Measurements from ENCODE around the gene TPK1. TPM values are rescaled to one million over a fixed set of nuclear protein-coding genes. Genes with fewer than 3 reads are reported as not detected.

The TPK1 gene
- total and polyA plus RNA-seq, 2 of the 8 experiments (the other 6 are each of a cell fraction or from before 2014, with no cell fraction given) = 1.9 to 2.7 TPM

DNA sequence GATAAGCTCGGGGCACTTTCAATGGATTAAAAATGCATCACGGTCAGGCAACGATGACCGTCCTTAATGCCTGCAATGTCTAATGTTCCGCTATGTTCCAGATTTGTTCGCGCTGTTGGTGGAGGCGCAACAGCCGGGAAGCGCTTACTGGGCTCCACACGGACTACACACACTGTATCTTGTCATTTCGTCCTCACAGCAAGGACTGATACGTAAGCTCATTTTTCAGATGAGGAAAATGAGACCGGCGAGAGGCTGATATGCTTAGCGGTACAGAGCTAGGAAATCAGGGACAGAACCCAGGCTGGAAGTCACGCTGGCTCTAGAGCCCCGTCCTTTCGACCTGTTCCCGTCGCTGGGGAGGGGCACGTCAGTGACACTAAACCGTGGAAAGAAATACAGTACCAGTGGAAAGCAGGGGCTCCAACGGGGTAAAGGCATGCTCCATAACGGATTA lies 670 bp downstream of the TPK1 start:
- peak overlapping the region in 3 of 4 experiments; percentile 38 to 49 (median 45); a peak in 6 of 7 replicates for H3K9ac ChIP-seq (replicated peaks in 1 of 4; ENCODE audit: extremely low read depth in 1 of 4, low read depth in 3 of 4, low read length in 3 of 4)
- WGBS, 2 experiments (ENCODE audit: extremely low coverage in 1 of 2, insufficient coverage in 1 of 2, insufficient read length in 1 of 2, insufficient replicate concordance in 2 of 2, low coverage in 1 of 2, low lambda C conversion rate in 2 of 2, missing lambda C conversion rate in 1 of 2) = 7% methylated on average over 25 of the region's 25 CpGs; no CpG with 5 or more reads in 1 of the 2 experiments
- no peaks in the 10 kb centered on the region for H3K79me2 ChIP-seq (ENCODE audit: control insufficient read depth in 1 of 2, insufficient read depth in 2 of 2, low read length in 2 of 2)
- peak overlapping the region; percentile 15; the same call in 1 of the 2 replicates for H3K18ac ChIP-seq (ENCODE audit: extremely low read depth, low read length)
- peak overlapping the region; percentile 32; the same call in 1 of the 2 replicates for H2BK5ac ChIP-seq (ENCODE audit: low read depth, low read length)
- CTCF ChIA-PET (ENCODE audit: partially characterized antibody) = interaction anchor here (1.1 to 3.2 kb wide), 4 partner anchors 16 to 50 kb away, joined by 4 to 10 read pairs (median 4); no protein-coding TSS in a partner anchor
- DNase-seq (ENCODE audit: low read depth in 1 of 2, low spot score in 2 of 2) (no peak), FAIRE-seq (no peak)
- no peak overlapping the region for H3K14ac ChIP-seq (ENCODE audit: insufficient read length)
- H3K56ac ChIP-seq (replicated peaks; ENCODE audit: insufficient read length, low read depth, low read length) = peak overlapping the region; percentile 79
- H3K23ac ChIP-seq (ENCODE audit: insufficient read length) = no peak overlapping the region
- peak overlapping the region; percentile 80 to 88 (median 84) for H3K4me3 ChIP-seq (ENCODE audit: extremely low read depth in 1 of 4, insufficient read depth in 2 of 4, low read depth in 3 of 4, low read length in 4 of 4)
- H2BK120ac ChIP-seq (replicated peaks; ENCODE audit: low read depth, low read length) = peak overlapping the region; percentile 54
- no peaks in the 10 kb centered on the region for H3K36me3 ChIP-seq (ENCODE audit: control insufficient read depth in 2 of 4, insufficient read depth in 4 of 4, low read length in 3 of 4)
- peak overlapping the region; percentile 86 to 90 for H3K4me2 ChIP-seq (ENCODE audit: insufficient read depth in 1 of 2, low read depth in 2 of 2, low read length in 2 of 2)
- no peak overlapping the region for H4K91ac ChIP-seq (replicated peaks; ENCODE audit: insufficient read length, low read length)
- no peak overlapping the region for H3K4ac ChIP-seq (replicated peaks; ENCODE audit: insufficient read length, low read depth, low read length)
- H3K9me3 ChIP-seq (ENCODE audit: insufficient read depth in 2 of 2, low read depth in 1 of 2, low read length in 1 of 2) = no peaks in the 10 kb centered on the region
- H2BK12ac ChIP-seq (ENCODE audit: low read depth, low read length) = no peak overlapping the region; the same call in 1 of the 2 replicates
- no peaks in the 10 kb centered on the region for H4K20me1 ChIP-seq (replicated peaks in 1 of 2; ENCODE audit: control insufficient read depth in 1 of 2, insufficient read depth in 2 of 2, low read length in 2 of 2)
- H4K5ac ChIP-seq (ENCODE audit: insufficient read length, low read depth, low read length) = no peak overlapping the region
- peaks cover 0 to 5% (median 2%) of the 10 kb centered on the region in 4 experiments; a peak in 2 of 7 replicates for H3K4me1 ChIP-seq (replicated peaks in 1 of 4; ENCODE audit: control insufficient read depth in 3 of 4, insufficient read depth in 4 of 4, low read length in 3 of 4)
- H2AK5ac ChIP-seq (ENCODE audit: low read depth, low read length) = no peak overlapping the region
- H2AFZ ChIP-seq (ENCODE audit: low read length) = peak overlapping the region; percentile 99
- POLR2A ChIA-PET (ENCODE audit: partially characterized antibody) = interaction anchor here (0.6 to 1.3 kb wide), 2 partner anchors 13 to 237 kb away, joined by 3 read pairs; no protein-coding TSS in a partner anchor
- no peaks in the 10 kb centered on the region; a peak in 2 of 7 replicates for H3K27me3 ChIP-seq (replicated peaks in 1 of 4; ENCODE audit: control insufficient read depth in 3 of 4, extremely low read depth in 1 of 4, insufficient read depth in 3 of 4, low read length in 3 of 4)
- H3K27ac ChIP-seq (ENCODE audit: low read depth, low read length) = no peak overlapping the region
- no peak for TF ChIP-seq SP2 (IDR thresholded peaks at IDR 0.05; ENCODE audit: low read length)
- no peak for TF ChIP-seq ATF3 (IDR thresholded peaks at IDR 0.05; ENCODE audit: insufficient read depth, low read depth, low read length)
- peak overlapping the region; percentile 57; the same call in 1 of the 2 replicates for H4K8ac ChIP-seq (ENCODE audit: extremely low read depth, insufficient read depth, low read length)
- no peak overlapping the region for H2BK20ac ChIP-seq (ENCODE audit: low read length)
- H3K23me2 ChIP-seq (ENCODE audit: low read depth, low read length) = peaks cover 6% of the 10 kb centered on the region
- no peaks in the 10 kb centered on the region for H3K79me1 ChIP-seq (ENCODE audit: low read depth, low read length)
- H2BK15ac ChIP-seq (ENCODE audit: low read length) = no peak overlapping the region; the same call in 1 of the 2 replicates

Measured in H1 (cell line).